Body of pancreas (tissue), 4 donors: ENCODE measurements around the gene SSNA1.

Source experiments
- POLR2A ChIP-seq, 3 donors: fragments of 450-650 bp; IDR thresholded peaks; one replicate each; pipeline ENCODE4 v1.6.1; 2016; ENCODE audit warnings: antibody characterized with exemption in 3 of 3, mild to moderate bottlenecking in 2 of 3
- TF ChIP-seq, protein P1 (sequence below), 7 experiments: fragments of 450-650 bp in 4 of 7; fragments of 200-600 bp in 3 of 7; sonication (generic) in 3 of 7; IDR thresholded peaks; one replicate each; pipeline ENCODE4 v1.5.1; 2016 to 2019; ENCODE audit warnings: antibody characterized with exemption in 7 of 7

DNA sequence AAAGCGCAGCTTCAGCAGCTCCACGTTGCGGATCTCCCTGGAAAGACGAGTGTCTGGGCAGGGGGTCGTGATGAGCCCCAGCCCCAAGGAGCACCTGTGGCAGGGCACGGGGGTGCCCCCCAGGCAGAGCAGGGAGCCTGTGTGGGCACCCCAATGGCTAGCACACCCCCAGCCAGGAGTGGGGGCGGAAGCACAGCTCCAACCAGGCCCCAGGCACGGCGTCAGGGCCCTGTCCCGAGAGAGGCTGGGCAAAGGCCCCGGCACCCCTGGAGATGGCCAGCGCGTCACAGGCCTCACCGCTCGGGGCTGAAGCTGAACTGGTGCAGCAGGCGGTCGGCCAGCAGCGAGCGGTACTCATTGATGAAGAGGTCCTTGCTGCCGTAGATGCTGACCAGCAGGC lies 8.0 kb upstream of the SSNA1 start:
- TF ChIP-seq, protein P1, sequence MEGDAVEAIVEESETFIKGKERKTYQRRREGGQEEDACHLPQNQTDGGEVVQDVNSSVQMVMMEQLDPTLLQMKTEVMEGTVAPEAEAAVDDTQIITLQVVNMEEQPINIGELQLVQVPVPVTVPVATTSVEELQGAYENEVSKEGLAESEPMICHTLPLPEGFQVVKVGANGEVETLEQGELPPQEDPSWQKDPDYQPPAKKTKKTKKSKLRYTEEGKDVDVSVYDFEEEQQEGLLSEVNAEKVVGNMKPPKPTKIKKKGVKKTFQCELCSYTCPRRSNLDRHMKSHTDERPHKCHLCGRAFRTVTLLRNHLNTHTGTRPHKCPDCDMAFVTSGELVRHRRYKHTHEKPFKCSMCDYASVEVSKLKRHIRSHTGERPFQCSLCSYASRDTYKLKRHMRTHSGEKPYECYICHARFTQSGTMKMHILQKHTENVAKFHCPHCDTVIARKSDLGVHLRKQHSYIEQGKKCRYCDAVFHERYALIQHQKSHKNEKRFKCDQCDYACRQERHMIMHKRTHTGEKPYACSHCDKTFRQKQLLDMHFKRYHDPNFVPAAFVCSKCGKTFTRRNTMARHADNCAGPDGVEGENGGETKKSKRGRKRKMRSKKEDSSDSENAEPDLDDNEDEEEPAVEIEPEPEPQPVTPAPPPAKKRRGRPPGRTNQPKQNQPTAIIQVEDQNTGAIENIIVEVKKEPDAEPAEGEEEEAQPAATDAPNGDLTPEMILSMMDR (IDR thresholded peaks at IDR 0.05): no peak
- no peak for TF ChIP-seq POLR2A (IDR thresholded peaks at IDR 0.05)
